ENCODE measurements around the gene SERTAD1. TPM values are rescaled to one million over a fixed set of nuclear protein-coding genes. Genes with fewer than 3 reads are reported as not detected.

The SERTAD1 gene
- total and polyA plus RNA-seq, 2 of the 4 experiments (the other 2 are of a cell fraction), result 21.1 to 27.4 TPM

DNA sequence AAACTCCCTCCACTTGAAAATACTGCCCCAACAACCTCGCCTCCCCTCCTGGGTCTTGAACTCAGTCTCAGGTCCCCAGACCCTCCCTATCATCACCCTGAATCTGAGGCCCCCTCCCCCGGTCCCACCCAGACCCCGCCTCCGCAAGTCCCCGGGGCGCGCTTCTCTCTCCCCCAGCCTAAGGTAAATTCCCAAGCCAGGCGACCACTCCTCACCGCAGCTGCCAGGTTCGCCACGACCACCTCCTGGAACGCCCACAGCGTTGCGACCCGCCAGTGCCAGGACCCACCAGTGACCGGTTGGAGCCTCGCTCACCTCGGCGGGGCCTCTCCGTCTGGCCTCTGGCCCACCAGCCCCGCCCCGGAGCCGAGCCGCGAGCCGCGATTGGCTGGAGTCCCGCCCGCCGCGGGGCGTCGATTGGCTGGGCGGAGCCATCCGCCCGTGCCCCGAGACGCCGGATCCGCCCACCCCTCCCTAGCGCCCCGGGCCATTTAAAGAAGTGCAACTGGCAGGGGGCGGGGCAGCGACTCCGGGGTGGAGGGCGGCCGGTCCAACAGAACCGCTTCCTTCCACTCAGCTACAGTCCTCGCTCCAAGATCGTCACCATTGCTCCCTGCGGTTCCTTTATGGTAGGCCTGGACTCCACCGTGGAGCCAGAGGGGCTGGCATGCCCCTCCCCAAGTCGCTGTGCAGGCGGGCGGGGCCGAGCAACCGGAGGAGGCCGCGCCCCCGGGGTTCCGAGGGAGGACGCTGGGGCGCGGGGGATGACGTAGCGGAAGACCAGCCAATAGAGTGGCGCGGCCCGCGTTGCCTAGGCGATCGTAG lies 18.4 kb upstream of the SERTAD1 start, which contains the start of gene SERTAD3:
TSS of gene SERTAD3 (minus strand) at position 336 of the 825 bp plus-strand sequence. CDS start 2,255 bp downstream, outside the sequence.
- peak within 1 kb of the TSS; percentile 92 for H3K4me2 ChIP-seq (ENCODE audit: low read depth, low read length)
- no peaks in the 10 kb centered on the region for H3K27me3 ChIP-seq (ENCODE audit: control insufficient read depth, insufficient read depth, low read length)
- WGBS, 2 experiments (ENCODE audit: extremely low coverage in 2 of 2, insufficient read length in 1 of 2), result 0% methylated on average over 39 of the region's 72 CpGs; no CpG with 5 or more reads in 1 of the 2 experiments
- H3K23ac ChIP-seq (ENCODE audit: low read depth, low read length), result peak within 1 kb of the TSS; percentile 99
- TF ChIP-seq MXI1 (IDR thresholded peaks at IDR 0.05; ENCODE audit: borderline replicate concordance, low read depth, low read length) (peak; percentile 60; the same call in 1 of the 2 replicates), BHLHE40 (IDR thresholded peaks at IDR 0.05; ENCODE audit: low read depth, low read length) (peak; percentile 85), MAZ (IDR thresholded peaks at IDR 0.05; ENCODE audit: borderline replicate concordance, low read depth, low read length) (peak; percentile 88; the same call in 1 of the 2 replicates), RAD21 (IDR thresholded peaks at IDR 0.05; ENCODE audit: low read length) (no peak), POLR2A (IDR thresholded peaks at IDR 0.05; ENCODE audit: low read depth, low read length) (peak; percentile 93), FOS (IDR thresholded peaks at IDR 0.05; ENCODE audit: low read depth, low read length) (peak; percentile 6; the same call in 1 of the 2 replicates), USF2 (IDR thresholded peaks at IDR 0.05; ENCODE audit: low read depth, low read length) (peak; percentile 53; the same call in 1 of the 2 replicates)
- TF ChIP-seq, protein P1, sequence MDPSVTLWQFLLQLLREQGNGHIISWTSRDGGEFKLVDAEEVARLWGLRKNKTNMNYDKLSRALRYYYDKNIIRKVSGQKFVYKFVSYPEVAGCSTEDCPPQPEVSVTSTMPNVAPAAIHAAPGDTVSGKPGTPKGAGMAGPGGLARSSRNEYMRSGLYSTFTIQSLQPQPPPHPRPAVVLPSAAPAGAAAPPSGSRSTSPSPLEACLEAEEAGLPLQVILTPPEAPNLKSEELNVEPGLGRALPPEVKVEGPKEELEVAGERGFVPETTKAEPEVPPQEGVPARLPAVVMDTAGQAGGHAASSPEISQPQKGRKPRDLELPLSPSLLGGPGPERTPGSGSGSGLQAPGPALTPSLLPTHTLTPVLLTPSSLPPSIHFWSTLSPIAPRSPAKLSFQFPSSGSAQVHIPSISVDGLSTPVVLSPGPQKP (IDR thresholded peaks at IDR 0.05; ENCODE audit: borderline replicate concordance, low read depth, low read length), result no peak
- in situ Hi-C loops (cut with MboI; ENCODE audit: low sequenced_read_pairs), result no loop called here
- peaks cover 33% of the 10 kb centered on the region for H4K20me1 ChIP-seq (ENCODE audit: insufficient read depth, low read length)
- dilution Hi-C loops (cut with HindIII; ENCODE audit: low sequenced_read_pairs, unreplicated experiment), result no loop called here
- peak within 1 kb of the TSS; percentile 95 for H2BK5ac ChIP-seq (ENCODE audit: low read depth, low read length, poor library complexity, severe bottlenecking)
- peaks cover 2% of the 10 kb centered on the region for H3K4me1 ChIP-seq (ENCODE audit: control insufficient read depth, insufficient read depth, low read length)
- H2AK5ac ChIP-seq (ENCODE audit: low read depth, low read length), result peak within 1 kb of the TSS; percentile 99
- H4K91ac ChIP-seq (ENCODE audit: insufficient read depth, low read depth, low read length), result peak within 1 kb of the TSS; percentile 99
- H4K8ac ChIP-seq (ENCODE audit: low read depth in 2 of 2, low read length in 2 of 2), result peak within 1 kb of the TSS; percentile 88 to 100
- CTCF ChIA-PET, result interaction anchor here (0.6 kb wide), 1 partner anchor 544 kb away, joined by 3 read pairs; no protein-coding TSS in a partner anchor
- peak within 1 kb of the TSS; percentile 100 for H2AFZ ChIP-seq (replicated peaks; ENCODE audit: low read length, poor library complexity)
- H3K14ac ChIP-seq (replicated peaks; ENCODE audit: low read depth, low read length), result peak within 1 kb of the TSS; percentile 99
- peak within 1 kb of the TSS; percentile 95 for H3K27ac ChIP-seq (ENCODE audit: insufficient read depth, low read length)
- intact Hi-C loops (cut with micrococcal nuclease), result loop anchor here (1.0 to 5.0 kb wide), 5 partner anchors 19 to 203 kb away; partner anchors contain the start of genes C19orf47, PLD3 and SERTAD1
- peak within 1 kb of the TSS; percentile 93 for H2BK120ac ChIP-seq (ENCODE audit: low read depth, low read length)
- POLR2A ChIA-PET (ENCODE audit: unreplicated experiment), result no interaction called here
- H3K9me1 ChIP-seq (ENCODE audit: insufficient read depth, low read length), result no peaks in the 10 kb centered on the region; the same call in 1 of the 2 replicates
- no TSS peak for BruUV-seq (replicated peaks)
- peaks cover 25% of the 10 kb centered on the region for H3K36me3 ChIP-seq (ENCODE audit: control insufficient read depth, insufficient read depth, low read length)
- DNase-seq, result peak; percentile 91
- H3K4ac ChIP-seq (ENCODE audit: low read depth, low read length), result peak within 1 kb of the TSS; percentile 100
- peak within 1 kb of the TSS; percentile 99; the same call in 2 of the 3 replicates for H2BK15ac ChIP-seq (ENCODE audit: low read depth, low read length)
- ATAC-seq (ENCODE audit: low read depth), result peak; percentile 80
- peak within 1 kb of the TSS; percentile 64; the same call in 1 of the 2 replicates for H2BK20ac ChIP-seq (ENCODE audit: low read depth, low read length)
- H3K9ac ChIP-seq (ENCODE audit: low read depth, low read length), result peak within 1 kb of the TSS; percentile 99
- peak within 1 kb of the TSS; percentile 97 for H3K56ac ChIP-seq (ENCODE audit: extremely low read depth, insufficient read depth, low read length)
- peak within 1 kb of the TSS; percentile 70 for H3K4me3 ChIP-seq (ENCODE audit: insufficient read depth, low read depth, low read length)
- H3K9me3 ChIP-seq (ENCODE audit: control insufficient read depth, insufficient read depth, low read length), result no peaks in the 10 kb centered on the region
- peaks cover 16 to 42% of the 10 kb centered on the region in 2 experiments; a peak in 3 of 4 replicates for H3K79me1 ChIP-seq (ENCODE audit: low read depth in 1 of 2, low read length in 2 of 2)
- H4K5ac ChIP-seq (ENCODE audit: low read depth, low read length), result peak within 1 kb of the TSS; percentile 86
- peak within 1 kb of the TSS; percentile 100 for H2AK9ac ChIP-seq (replicated peaks; ENCODE audit: low read depth, low read length, poor library complexity)
- H3K18ac ChIP-seq (ENCODE audit: low read depth, low read length), result peak within 1 kb of the TSS; percentile 94

Measured in IMR-90 (cell line).